Loucy (cell line): ENCODE data around the gene TCTN2.

Source experiments
- H2AFZ ChIP-seq: fragments of 200-600 bp; sonication (generic); 2 replicates; pipeline ENCODE4 v1.6.0; 2016; ENCODE audit warnings: antibody characterized with exemption, mild to moderate bottlenecking, low read length, moderate library complexity
- H3F3A ChIP-seq: fragments of 200-600 bp; 2 replicates; pipeline ENCODE4 v1.6.0; 2016; ENCODE audit warnings: antibody characterized with exemption, low read depth, mild to moderate bottlenecking
- H3K27me3 ChIP-seq: fragments of 200-600 bp; sonication (generic); 2 replicates; pipeline ENCODE4 v1.6.1; 2014; ENCODE audit warnings: low read length, mild to moderate bottlenecking; ENCODE audit not compliant: insufficient read depth, poor library complexity, severe bottlenecking
- H3K36me3 ChIP-seq: fragments of 200-600 bp; sonication (generic); 2 replicates; pipeline ENCODE4 v1.6.1; 2016; ENCODE audit warnings: low read length; ENCODE audit not compliant: insufficient read depth
- H3K4me1 ChIP-seq: fragments of 200-600 bp; sonication (generic); 2 replicates; pipeline ENCODE4 v1.5.1; 2014; ENCODE audit warnings: low read length, mild to moderate bottlenecking; ENCODE audit not compliant: insufficient read depth, poor library complexity, severe bottlenecking
- H3K4me2 ChIP-seq: fragments of 200-600 bp; sonication (generic); 2 replicates; pipeline ENCODE4 v1.6.0; 2014; ENCODE audit warnings: antibody characterized with exemption, low read length, low read depth, mild to moderate bottlenecking; ENCODE audit not compliant: poor library complexity, severe bottlenecking
- H3K4me3 ChIP-seq: fragments of 200-600 bp; sonication (generic); 2 replicates; pipeline ENCODE4 v1.5.1; 2014; ENCODE audit warnings: low read length, mild to moderate bottlenecking, mixed read lengths; ENCODE audit not compliant: poor library complexity, severe bottlenecking
- H3K79me2 ChIP-seq: fragments of 200-600 bp; sonication (generic); 2 replicates; pipeline ENCODE4 v1.6.1; 2014; ENCODE audit warnings: low read length; ENCODE audit not compliant: insufficient read depth
- H3K9ac ChIP-seq: fragments of 200-600 bp; sonication (generic); 2 replicates; pipeline ENCODE4 v1.6.0; 2014; ENCODE audit warnings: mild to moderate bottlenecking, low read depth, low read length, moderate library complexity; ENCODE audit not compliant: poor library complexity, severe bottlenecking
- H3K9me2 ChIP-seq: fragments of 200-600 bp; sonication (generic); replicated peaks from 2 replicates; pipeline ENCODE4 v1.6.1; 2016; ENCODE audit warnings: low read depth, low read length, mixed read lengths
- H3K9me3 ChIP-seq: fragments of 200-600 bp; sonication (generic); 2 replicates; pipeline ENCODE4 v1.6.1; 2014; ENCODE audit warnings: mild to moderate bottlenecking, antibody characterized with exemption, low read length, low read depth; ENCODE audit not compliant: insufficient read depth
- H4K20me1 ChIP-seq: fragments of 200-600 bp; sonication (generic); 2 replicates; pipeline ENCODE4 v1.6.0; 2014; ENCODE audit warnings: antibody characterized with exemption, low read length, mild to moderate bottlenecking; ENCODE audit not compliant: insufficient read depth, poor library complexity, severe bottlenecking
- EZH2phosphoT487 ChIP-seq: fragments of 200-600 bp; IDR thresholded peaks from 2 replicates; pipeline ENCODE4 v1.6.1; 2018; ENCODE audit warnings: antibody characterized with exemption, mild to moderate bottlenecking, moderate library complexity, borderline replicate concordance
- TF ChIP-seq, protein P1 (sequence below): fragments of 200-600 bp; sonication (generic); conservative IDR thresholded peaks from 2 replicates; pipeline ENCODE4 v1.5.1; 2014; ENCODE audit warnings: mild to moderate bottlenecking, antibody characterized with exemption, low read length

Gene TCTN2

DNA sequence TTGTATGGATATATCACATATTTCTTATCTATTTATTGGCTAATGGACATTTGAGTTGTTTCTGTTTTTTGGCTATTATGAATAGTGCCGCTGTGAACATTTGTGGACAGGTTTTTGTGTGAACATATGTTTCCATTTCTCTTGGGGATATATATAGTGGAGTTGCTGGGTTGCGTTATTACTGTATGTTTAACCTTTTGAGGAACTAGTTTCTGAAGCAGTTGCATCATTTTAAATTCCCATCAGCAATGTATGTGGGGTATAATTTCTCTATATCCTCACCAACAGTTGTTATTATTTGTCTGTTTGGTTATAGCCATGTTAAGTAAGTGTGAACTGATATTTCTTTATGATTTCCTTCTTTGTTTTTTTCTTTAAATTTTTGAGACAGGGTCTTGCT, 10.7 kb downstream of the TCTN2 start:
- Histone ChIP-seq H3K4me3 (no peak overlapping the region), H3F3A (no peaks in the 10 kb centered on the region), H3K9me2 (no peaks in the 10 kb centered on the region), H3K4me2 (no peak overlapping the region), H3K79me2 (no peaks in the 10 kb centered on the region), H3K27me3 (no peaks in the 10 kb centered on the region), H4K20me1 (no peaks in the 10 kb centered on the region), H3K4me1 (no peaks in the 10 kb centered on the region), H3K36me3 (no peaks in the 10 kb centered on the region), H3K9ac (no peak overlapping the region), H3K9me3 (no peaks in the 10 kb centered on the region), H2AFZ (no peak overlapping the region)
- TF ChIP-seq, protein P1, sequence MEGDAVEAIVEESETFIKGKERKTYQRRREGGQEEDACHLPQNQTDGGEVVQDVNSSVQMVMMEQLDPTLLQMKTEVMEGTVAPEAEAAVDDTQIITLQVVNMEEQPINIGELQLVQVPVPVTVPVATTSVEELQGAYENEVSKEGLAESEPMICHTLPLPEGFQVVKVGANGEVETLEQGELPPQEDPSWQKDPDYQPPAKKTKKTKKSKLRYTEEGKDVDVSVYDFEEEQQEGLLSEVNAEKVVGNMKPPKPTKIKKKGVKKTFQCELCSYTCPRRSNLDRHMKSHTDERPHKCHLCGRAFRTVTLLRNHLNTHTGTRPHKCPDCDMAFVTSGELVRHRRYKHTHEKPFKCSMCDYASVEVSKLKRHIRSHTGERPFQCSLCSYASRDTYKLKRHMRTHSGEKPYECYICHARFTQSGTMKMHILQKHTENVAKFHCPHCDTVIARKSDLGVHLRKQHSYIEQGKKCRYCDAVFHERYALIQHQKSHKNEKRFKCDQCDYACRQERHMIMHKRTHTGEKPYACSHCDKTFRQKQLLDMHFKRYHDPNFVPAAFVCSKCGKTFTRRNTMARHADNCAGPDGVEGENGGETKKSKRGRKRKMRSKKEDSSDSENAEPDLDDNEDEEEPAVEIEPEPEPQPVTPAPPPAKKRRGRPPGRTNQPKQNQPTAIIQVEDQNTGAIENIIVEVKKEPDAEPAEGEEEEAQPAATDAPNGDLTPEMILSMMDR: no peak
- TF ChIP-seq EZH2phosphoT487: no peak

DNA sequence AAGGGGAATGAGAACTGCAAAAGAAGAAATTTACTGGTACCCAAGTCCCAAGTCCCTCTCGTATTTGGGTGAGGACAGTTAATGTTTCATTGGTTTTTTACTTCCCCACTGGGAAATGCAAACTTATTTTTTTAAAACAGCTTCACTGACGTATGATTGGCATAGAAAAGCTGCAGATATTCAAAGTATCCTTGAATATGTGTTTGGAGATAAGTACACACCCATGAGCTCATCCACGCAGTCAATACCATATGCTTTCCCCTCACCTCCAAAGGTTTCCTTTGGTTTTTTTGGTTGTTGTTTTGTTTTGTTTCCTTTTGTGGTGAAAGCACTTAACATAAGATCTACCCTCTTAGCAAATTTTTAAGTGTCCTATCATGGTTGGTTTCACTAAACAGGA, 13.1 kb downstream of the TCTN2 start:
- H2AFZ ChIP-seq: no peak overlapping the region
- no peak overlapping the region for H3K4me3 ChIP-seq
- no peaks in the 10 kb centered on the region for H3K27me3 ChIP-seq
- no peaks in the 10 kb centered on the region for H3K4me1 ChIP-seq
- no peaks in the 10 kb centered on the region for H3F3A ChIP-seq
- H3K9me3 ChIP-seq: no peaks in the 10 kb centered on the region
- TF ChIP-seq EZH2phosphoT487: no peak
- TF ChIP-seq, protein P1: no peak
- H3K4me2 ChIP-seq: no peak overlapping the region
- no peaks in the 10 kb centered on the region for H3K9me2 ChIP-seq
- no peaks in the 10 kb centered on the region for H3K79me2 ChIP-seq
- H4K20me1 ChIP-seq: no peaks in the 10 kb centered on the region
- no peaks in the 10 kb centered on the region for H3K36me3 ChIP-seq
- H3K9ac ChIP-seq: no peak overlapping the region

DNA sequence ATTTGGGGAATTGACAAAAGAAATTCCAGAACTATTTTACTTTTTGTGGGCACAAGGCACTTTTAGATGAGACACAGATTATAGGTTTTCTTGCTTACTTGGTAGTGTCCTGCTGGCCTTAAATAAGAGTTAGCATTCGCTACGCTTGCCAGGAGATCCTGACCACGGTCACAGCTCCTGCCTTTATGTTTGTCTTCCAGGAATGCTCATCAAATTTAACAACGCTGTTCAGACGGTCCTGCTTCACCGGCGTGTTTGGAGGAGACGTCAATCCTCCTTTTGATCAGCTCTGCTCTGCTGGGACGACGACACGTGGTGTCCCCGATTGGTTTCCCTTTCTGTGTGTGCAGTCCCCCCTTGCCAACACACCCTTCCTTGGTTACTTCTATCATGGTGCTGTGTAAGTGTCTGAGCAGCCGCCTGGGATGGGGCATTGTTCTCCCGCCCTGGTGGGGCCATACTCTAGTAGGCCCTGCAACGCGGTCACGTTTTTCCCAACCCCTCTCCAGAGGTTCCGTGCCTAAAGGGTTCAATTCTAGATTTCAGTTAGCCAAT, 15.8 kb downstream of the TCTN2 start:
- no peak for TF ChIP-seq EZH2phosphoT487
- TF ChIP-seq, protein P1: no peak
- Histone ChIP-seq H3K9me2 (no peaks in the 10 kb centered on the region), H3K4me2 (no peak overlapping the region), H4K20me1 (no peaks in the 10 kb centered on the region), H3K27me3 (no peaks in the 10 kb centered on the region), H2AFZ (no peak overlapping the region), H3K36me3 (no peaks in the 10 kb centered on the region), H3F3A (no peaks in the 10 kb centered on the region), H3K9me3 (no peaks in the 10 kb centered on the region), H3K4me1 (no peaks in the 10 kb centered on the region), H3K9ac (no peak overlapping the region), H3K79me2 (no peaks in the 10 kb centered on the region), H3K4me3 (no peak overlapping the region)
